Effector CD8-positive, alpha-beta T cell (primary cell): Measurements from ENCODE around the gene C18orf54.
"Not testable (repeated sequence)": the region's sequence is repeated elsewhere in the genome, so short reads cannot be mapped to it uniquely, and the experiment has no call there.

Experiments
- DNase-seq: peaks from one replicate; lab custom pipeline; 2025; lab: John Stamatoyannopoulos, UW

C18orf54 gene

DNA sequence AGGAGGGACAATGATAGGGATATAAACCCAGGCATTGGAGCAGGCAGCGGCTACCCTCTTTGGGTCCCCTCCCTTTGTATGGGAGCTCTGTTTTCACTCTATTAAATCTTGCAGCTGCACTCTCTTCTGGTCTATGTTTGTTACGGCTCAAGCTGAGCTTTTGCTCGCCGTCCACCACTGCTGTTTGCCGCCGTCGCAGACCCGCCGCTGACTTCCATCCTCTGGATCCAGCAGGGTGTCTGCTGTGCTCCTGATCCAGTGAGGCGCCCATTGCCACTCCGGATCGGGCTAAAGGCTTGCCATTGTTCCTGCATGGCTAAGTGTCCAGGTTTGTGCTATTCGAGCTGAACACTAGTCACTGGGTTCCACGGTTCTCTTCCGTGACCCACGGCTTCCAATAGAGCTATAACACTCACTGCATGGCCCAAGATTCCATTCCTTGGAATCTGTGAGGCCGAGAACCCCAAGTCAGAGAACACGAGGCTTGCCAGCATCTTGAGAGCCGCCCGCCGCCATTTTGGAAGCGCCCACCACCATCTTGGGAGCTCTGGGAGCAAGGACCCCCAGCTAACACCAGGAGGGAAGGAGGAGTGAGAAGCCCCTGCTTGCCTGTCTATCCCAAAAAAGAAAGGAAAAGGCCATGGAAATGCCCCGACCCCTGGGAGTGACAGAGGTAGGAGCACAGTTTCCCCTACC is 29.2 kb downstream of the C18orf54 start:
- DNase-seq, result not testable (repeated sequence)

DNA sequence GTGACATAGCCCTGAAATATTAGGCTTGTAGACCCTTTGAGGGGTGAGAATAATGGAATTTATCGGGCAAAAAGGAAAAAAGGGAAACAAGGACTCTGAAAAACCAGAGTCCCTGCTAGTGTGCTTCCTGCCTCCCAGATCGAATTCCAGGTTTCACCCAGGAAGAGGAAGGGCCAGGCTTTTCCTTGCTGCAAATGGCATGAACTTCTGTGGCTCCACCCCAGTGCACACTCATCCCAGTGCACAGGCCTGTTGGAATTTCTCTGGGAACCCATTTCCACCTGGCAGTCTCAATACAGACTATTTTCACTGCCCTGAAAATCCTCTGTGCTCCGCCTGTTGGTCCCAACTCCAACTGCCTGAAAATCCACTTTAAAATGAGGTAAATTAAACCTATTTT is 29.9 kb downstream of the C18orf54 start:
- no peak for DNase-seq

DNA sequence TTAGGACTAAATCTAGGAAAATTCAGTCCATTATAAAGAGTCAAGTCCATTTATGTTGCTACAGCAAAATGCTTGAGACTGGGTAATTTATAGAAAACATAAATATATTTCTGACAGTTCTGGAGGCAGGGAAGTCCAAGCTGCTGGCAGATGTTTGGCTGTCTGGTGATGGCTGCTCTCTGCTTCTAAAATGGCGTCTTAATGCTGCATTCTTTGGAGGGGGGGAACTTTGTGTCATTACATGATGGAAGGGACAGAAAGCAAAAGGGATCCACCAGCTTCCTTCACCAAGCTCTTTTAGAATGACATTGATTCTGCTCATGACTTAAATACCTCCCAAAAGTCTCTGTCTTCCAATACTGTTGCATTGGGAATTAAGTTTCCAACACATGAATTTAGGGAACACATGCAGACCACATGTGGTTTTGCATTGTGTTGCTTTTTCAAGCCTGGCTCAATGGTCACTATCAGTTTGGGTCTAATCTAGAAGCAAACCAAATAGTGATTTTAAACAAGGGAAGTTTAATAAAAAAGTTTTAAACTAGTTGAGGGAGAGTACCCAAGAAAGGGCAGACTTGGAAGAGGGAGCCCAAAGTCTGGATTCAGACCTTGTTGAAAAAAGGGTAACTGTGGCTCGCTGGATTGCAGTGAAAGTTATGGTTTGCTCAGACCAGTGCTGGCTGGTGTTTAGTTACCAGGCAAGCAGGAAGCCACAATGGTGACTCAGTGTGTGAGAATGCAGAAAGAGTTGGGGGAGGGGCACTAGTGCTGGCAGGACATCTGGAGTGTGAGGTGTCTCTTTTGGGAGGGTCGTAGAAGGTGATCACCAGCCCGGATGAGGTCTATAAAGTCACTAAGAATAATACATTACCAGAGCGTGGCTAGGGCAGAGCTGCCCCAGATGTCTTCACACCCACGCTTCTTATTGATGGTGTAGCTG is 30.8 kb downstream of the C18orf54 start:
- DNase-seq, result no peak

DNA sequence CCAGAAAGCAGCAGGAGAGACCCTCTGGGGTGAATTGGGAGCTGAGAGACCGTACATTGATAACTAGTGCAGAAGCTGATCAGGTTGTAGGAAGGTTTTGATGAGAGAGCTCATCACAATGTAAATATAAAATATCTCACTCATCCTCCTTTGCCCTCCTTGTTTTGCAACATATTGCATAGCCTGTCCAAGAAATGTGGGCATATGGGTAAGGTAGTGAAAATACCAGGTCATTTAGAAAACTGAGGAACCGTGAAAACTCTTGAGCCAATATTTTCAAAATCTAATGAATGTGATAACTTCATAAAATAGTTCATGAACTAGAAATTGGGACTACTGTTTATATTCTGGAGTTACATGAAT is 31.4 kb downstream of the C18orf54 start:
- no peak for DNase-seq

DNA sequence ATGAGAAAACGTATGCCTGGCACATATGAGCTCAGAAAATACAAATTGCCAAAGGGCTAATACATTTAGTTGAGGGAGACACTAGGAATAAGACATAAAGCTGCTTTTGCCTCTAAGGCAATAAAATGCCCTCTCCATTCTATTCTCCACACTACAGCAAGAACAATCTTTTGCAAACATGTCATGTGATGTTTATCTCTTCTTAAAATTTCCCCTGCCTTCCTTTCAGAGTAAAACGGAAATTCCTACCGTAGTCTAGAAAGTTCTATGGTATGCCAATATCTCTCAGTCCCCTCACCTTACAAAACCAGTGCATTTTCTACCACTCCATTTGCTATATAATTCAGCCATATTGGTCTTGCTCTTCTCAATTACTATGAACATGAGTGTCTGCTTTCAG is 33.1 kb downstream of the C18orf54 start:
- no peak for DNase-seq

DNA sequence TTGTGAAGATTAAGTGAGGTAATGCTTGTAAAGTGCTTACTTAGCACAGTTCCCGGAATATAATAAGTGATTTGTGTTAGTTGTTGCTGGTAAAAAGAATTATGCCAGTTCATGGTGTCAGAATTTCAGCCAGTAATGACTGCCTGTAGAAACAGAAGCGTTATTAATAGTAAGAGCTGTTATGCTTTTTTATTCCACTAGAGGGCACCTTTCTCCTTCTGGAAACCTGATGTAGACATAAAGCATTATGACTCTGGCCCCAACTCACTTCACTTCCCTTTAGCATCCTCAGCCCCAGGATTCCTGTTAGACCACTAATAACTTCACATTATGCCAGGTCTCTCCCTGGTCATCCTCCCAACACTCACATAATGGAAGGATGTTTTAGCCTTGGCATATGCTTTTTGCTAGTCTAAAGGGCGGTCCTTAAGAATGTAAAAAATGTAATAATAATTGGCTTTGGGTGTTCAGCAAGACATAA is 34.9 kb downstream of the C18orf54 start:
- DNase-seq, result no peak

DNA sequence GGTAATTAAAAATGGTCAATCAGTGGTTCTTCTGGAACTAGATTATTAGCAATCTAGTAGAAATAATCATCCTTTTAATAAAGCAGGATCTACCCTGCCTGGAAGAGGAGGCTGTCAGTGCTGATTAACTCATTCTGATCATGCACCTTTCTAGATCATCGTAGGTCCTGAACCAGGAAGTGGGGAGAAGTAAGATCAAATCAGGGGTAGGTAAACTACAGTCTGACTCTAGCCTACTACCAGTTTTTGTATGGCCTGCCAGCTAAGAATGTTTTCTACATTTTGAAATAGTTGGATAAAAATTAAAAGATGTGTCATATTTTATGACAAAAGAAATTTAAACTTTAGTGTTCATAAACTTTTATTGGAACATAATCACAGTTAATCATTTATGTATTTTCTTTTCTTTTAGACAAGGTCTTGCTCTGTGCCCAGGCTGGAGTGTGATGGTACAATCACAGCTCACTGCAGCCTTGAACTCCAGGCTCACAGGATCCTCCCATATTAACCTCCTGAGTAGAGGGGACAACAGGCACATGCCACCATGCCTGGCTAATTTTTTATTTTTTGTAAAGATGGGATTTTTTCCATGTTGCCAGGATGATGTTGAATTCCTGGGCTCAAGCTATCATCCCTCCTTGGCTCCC is 36.1 kb downstream of the C18orf54 start:
- DNase-seq, result no peak

DNA sequence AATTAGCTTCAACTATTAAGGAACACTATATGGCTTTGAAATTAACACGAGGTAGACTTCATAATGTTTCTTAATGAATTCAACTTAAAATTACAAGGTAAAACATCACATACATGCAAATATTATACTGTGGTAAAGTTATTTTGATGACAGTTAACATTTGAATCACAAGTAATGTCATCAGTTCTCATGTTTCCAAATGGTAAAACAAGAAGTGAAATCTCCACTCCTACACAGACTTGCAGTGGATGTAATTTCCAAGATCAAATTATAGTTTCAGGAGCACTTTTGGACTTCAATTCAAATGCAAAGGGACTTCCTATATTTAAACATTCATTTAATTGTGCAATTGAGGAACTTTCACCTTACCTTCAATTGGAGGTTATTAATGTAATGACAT is 39.1 kb downstream of the C18orf54 start:
- DNase-seq, result no peak

DNA sequence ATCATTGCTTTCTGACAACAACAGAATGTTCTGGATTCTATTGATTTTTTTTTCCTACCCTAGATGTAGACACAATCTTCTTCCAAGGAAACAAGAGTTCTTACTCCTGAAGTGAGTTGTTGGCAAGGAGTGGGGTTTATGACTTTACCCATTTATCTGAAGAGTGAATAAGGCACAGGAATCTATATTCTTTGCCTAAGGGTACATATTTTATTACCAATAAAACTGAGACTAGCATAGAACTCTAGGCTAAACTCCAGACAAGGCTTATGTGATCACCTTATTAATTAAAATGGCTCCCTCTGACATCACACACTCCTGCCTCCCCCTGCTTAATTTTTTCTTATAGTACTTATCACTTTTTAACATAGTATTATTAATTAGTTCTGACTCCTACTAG is 47.6 kb downstream of the C18orf54 start:
- no peak for DNase-seq

DNA sequence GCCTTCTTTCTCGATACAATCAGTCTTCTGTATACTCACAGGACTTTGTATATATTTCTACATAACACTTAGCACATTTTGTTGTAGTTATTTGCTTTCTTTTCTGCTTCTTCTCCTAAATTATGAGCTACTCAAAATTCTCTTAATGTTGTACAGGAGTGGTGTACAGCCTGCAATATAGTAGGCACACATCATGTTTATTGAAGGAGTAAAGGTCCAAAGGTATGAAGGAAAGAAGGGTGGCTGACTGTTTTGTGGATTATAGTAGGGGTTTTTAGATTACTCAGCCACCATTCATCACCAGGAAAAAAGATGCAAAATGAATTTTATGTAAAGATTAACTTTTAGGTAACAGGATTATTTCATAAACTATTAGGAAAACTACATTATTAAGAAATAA is 54.1 kb downstream of the C18orf54 start:
- DNase-seq, result no peak

DNA sequence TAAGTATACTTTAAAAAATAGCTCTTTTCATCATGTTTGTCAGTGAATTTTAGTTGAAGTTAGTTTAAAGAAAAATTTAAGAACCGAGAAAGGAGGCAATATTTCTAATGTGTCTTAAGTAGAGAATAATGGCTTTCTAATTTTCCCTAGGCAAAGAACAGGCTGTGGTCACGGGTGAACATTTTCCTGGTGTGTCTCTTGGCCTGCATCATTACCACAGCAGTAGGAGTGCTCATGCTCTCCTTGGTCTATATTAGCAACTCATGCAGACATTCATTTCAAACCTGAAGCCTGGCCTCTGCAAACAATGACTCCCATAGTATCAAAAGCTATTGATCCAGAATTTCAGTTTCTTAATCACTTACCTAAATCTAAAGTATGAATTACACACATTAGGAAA is 57.4 kb downstream of the C18orf54 start:
- DNase-seq, result no peak

DNA sequence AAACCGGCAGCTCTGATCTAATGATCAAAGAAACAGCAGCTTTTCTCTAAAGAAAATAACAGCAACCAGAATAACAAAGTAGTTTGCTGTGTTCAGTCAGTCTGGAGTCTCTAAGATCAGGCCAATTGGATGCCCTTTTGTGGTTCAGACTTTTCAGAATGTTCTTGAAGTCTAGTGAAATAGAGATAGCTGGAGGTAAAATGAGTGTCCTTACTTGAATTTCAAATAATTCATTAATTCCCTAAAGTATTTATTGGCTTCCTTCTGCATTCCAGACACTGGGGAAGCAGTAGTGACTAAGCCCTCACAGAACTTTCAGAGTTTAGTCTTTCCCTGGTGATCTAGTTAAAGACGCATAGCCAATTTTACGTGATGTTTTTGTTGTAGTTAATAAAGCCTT is 58.7 kb downstream of the C18orf54 start:
- DNase-seq, result no peak

DNA sequence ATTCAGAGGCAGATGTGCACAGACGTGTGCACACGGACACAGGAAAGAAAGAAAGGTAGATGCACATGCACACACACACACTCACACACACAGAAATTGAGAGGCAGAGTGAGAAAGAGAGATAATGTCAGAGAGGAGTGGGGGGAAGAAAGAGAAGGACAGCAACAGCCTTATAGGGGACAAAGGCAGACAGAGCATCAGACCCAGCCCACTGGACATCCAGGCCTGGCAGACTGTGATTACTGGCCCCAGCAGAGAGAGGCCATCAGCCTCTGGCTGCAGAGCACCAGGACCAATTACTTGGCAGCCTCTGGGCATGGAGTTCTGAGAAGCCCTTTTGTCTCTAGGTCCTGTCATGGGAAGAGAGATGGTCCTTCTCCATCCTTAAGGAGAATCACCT is 66.1 kb downstream of the C18orf54 start:
- no peak for DNase-seq

DNA sequence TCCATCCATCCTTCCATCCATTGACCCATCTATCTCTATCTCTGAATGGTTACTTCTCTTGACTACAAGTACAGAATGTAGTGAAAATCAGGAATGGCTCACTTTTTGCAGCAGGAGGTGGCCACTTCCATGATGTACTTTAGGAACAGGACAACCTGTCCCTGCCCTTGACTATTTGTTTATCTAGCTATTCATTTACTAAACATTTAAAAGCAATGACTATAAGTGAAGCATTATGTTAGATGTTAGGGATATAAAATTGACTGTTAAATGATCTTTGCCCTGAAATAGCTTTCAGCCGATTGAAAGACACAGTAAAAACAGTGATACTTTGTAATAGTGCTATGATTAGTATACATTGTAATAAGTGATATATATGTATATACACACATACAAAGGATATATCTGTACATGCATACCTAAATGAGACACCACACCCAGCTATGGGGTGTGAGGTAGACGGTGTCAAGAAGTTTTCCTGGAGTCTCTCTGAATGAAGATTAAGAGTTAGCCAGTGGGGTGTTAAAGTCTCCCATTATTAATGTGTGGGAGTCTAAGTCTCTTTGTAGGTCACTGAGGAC is 68.5 kb downstream of the C18orf54 start:
- no peak for DNase-seq
